Ishikawa (cell line): ENCODE data around the gene CDRT15.
A peak's percentile ranks its signal among the peaks of the same experiment; 100 is the strongest.

Experiments used
- CEBPB ChIP-seq: IDR thresholded peaks from 2 replicates; pipeline ENCODE4 v1.6.1; 2012
- CREB1 ChIP-seq: IDR thresholded peaks from 2 replicates; pipeline ENCODE4 v1.6.1; 2012; ENCODE audit warnings: low read depth
- EGR1 ChIP-seq: IDR thresholded peaks from 2 replicates; pipeline ENCODE4 v1.6.1; 2012
- EP300 ChIP-seq: IDR thresholded peaks from 2 replicates; pipeline ENCODE4 v1.6.1; 2012; ENCODE audit warnings: borderline replicate concordance
- FOXM1 ChIP-seq: IDR thresholded peaks from 2 replicates; pipeline ENCODE4 v1.6.1; 2012; ENCODE audit warnings: low read depth, borderline replicate concordance
- MAX ChIP-seq: IDR thresholded peaks from 2 replicates; pipeline ENCODE4 v1.6.1; 2012
- NFIC ChIP-seq: IDR thresholded peaks from 2 replicates; pipeline ENCODE4 v1.6.1; 2012
- RAD21 ChIP-seq: IDR thresholded peaks from 2 replicates; pipeline ENCODE4 v1.6.1; 2012; ENCODE audit warnings: low read depth
- REST ChIP-seq: IDR thresholded peaks from 2 replicates; pipeline ENCODE4 v1.6.1; 2012; ENCODE audit warnings: low read depth, mild to moderate bottlenecking
- TAF1 ChIP-seq: IDR thresholded peaks from 2 replicates; pipeline ENCODE4 v1.6.1; 2012; ENCODE audit warnings: low read depth, mild to moderate bottlenecking
- TCF12 ChIP-seq: IDR thresholded peaks from 2 replicates; pipeline ENCODE4 v1.6.1; 2012; ENCODE audit warnings: low read depth
- TEAD4 ChIP-seq: IDR thresholded peaks from 2 replicates; pipeline ENCODE4 v1.6.1; 2012
- USF1 ChIP-seq: IDR thresholded peaks from 2 replicates; pipeline ENCODE4 v1.6.1; 2012
- YY1 ChIP-seq: IDR thresholded peaks from 2 replicates; pipeline ENCODE4 v1.6.1; 2012; ENCODE audit warnings: low read depth
- ZBTB7A ChIP-seq: IDR thresholded peaks from 2 replicates; pipeline ENCODE4 v1.6.1; 2012; ENCODE audit warnings: low read depth

CDRT15 gene

GRCh38 chr17:14209215-14209614 is 27.4 kb downstream of the CDRT15 start:
- TF ChIP-seq ZBTB7A, result no peak
- TF ChIP-seq RAD21, result no peak
- TF ChIP-seq TEAD4, result no peak
- no peak for TF ChIP-seq YY1
- no peak for TF ChIP-seq NFIC
- TF ChIP-seq EGR1, result no peak
- no peak for TF ChIP-seq FOXM1
- no peak for TF ChIP-seq EP300
- no peak for TF ChIP-seq REST
- TF ChIP-seq CEBPB, result no peak
- TF ChIP-seq TAF1, result no peak
- TF ChIP-seq USF1, result no peak
- TF ChIP-seq CREB1, result no peak
- TF ChIP-seq MAX, result no peak
- no peak for TF ChIP-seq TCF12

GRCh38 chr17:14207791-14208190 is 28.9 kb downstream of the CDRT15 start:
- TF ChIP-seq RAD21 (no peak), USF1 (no peak)

- no peak for TF ChIP-seq MAX
- TF ChIP-seq TEAD4, result no peak
- no peak for TF ChIP-seq RAD21
- TF ChIP-seq EGR1, result no peak
- no peak for TF ChIP-seq TAF1
- TF ChIP-seq EP300, result no peak
- no peak for TF ChIP-seq CEBPB
- TF ChIP-seq FOXM1, result no peak
- no peak for TF ChIP-seq REST
Measured at GRCh38 chr17:14206891-14207290, 29.8 kb downstream of the CDRT15 start.

GRCh38 chr17:14205992-14206461 is 30.6 kb downstream of the CDRT15 start:
- TF ChIP-seq REST (no peak), MAX (0 out of 2 replicates have a peak, but pooled peaks have one; percentile 28), TEAD4 (peak; percentile 39; the same call in 1 of the 2 replicates), EP300 (no peak), TAF1 (no peak), TCF12 (no peak), EGR1 (no peak), CEBPB (no peak), FOXM1 (no peak), CREB1 (no peak), USF1 (no peak), YY1 (no peak), ZBTB7A (no peak), RAD21 (no peak), NFIC (no peak; the same call in 1 of the 2 replicates)
